Activated T-helper 9 cell treated with anti-CD3 and anti-CD28 coated beads, Interleukin-2, amount 50 U/mL, for 16 hours (primary cell): ENCODE measurements around the gene DSPP.
"Not testable (repeated sequence)": the region's sequence is repeated elsewhere in the genome, so short reads cannot be mapped to it uniquely, and the experiment has no call there.

ENCODE experiments used
- DNase-seq: peaks from one replicate; pipeline ENCODE4 v3.0.0-alpha.2; 2020; ENCODE audit warnings: low read depth

DSPP gene

GRCh38 chr4:87608229-87608628, at the start of gene DSPP:
TSS of gene DSPP (plus strand) at chr4:87608529. CDS start at chr4:87610909, 2,380 bp downstream.
- no peak for DNase-seq

- DNase-seq = peak; percentile 0
These were observed 49.1 kb upstream of the DSPP start for GRCh38 chr4:87559090-87559837.

- no peak for DNase-seq
These were observed 47.5 kb upstream of the DSPP start for GRCh38 chr4:87560802-87561201.

- no peak for DNase-seq
These were observed 42.6 kb upstream of the DSPP start for GRCh38 chr4:87565746-87566145.

GRCh38 chr4:87566276-87566675, 42.1 kb upstream of the DSPP start:
- DNase-seq = no peak

- no peak for DNase-seq
These were observed 41.1 kb upstream of the DSPP start for GRCh38 chr4:87567191-87567590.

GRCh38 chr4:87570290-87570805, 38.0 kb upstream of the DSPP start:
- DNase-seq = no peak

- not testable (repeated sequence) for DNase-seq
These were observed 34.0 kb upstream of the DSPP start for GRCh38 chr4:87574376-87574775.

GRCh38 chr4:87574996-87575395, 33.3 kb upstream of the DSPP start:
- no peak for DNase-seq

GRCh38 chr4:87575408-87575807, 32.9 kb upstream of the DSPP start:
- no peak for DNase-seq

- DNase-seq = no peak
These were observed 32.3 kb upstream of the DSPP start for GRCh38 chr4:87575983-87576382.

GRCh38 chr4:87579478-87579877, 28.9 kb upstream of the DSPP start:
- no peak for DNase-seq

- no peak for DNase-seq
These were observed 28.3 kb upstream of the DSPP start for GRCh38 chr4:87580057-87580456.

GRCh38 chr4:87584222-87584908, 24.0 kb upstream of the DSPP start:
- DNase-seq = no peak

- DNase-seq = no peak
These were observed 18.8 kb upstream of the DSPP start for GRCh38 chr4:87589531-87589930.

GRCh38 chr4:87592124-87592523, 16.2 kb upstream of the DSPP start:
- DNase-seq = no peak

- no peak for DNase-seq
These were observed 7.0 kb upstream of the DSPP start for GRCh38 chr4:87601361-87601760.

- no peak for DNase-seq
These were observed 6.1 kb downstream of the DSPP start for GRCh38 chr4:87614292-87614890.

- no peak for DNase-seq
These were observed 7.9 kb downstream of the DSPP start for GRCh38 chr4:87616268-87616667.

- DNase-seq = no peak
These were observed 11.8 kb downstream of the DSPP start for GRCh38 chr4:87620086-87620485.

GRCh38 chr4:87620491-87620890, 12.2 kb downstream of the DSPP start:
- no peak for DNase-seq

- DNase-seq = no peak
These were observed 14.0 kb downstream of the DSPP start for GRCh38 chr4:87622303-87622702.

GRCh38 chr4:87624698-87625097, 16.4 kb downstream of the DSPP start:
- DNase-seq = no peak
